CD4-positive, alpha-beta T cell treated with Interleukin-17A for 1 hour (primary cell): ENCODE data around the gene BLTP2.
A peak's percentile ranks its signal among the peaks of the same experiment; 100 is the strongest.
"Not testable (repeated sequence)": the region's sequence is repeated elsewhere in the genome, so short reads cannot be mapped to it uniquely, and the experiment has no call there.

ENCODE experiments used
- DNase-seq: peaks from one replicate; pipeline ENCODE4 v3.0.0-alpha.2; 2020

The BLTP2 gene

GRCh38 chr17:28644787-28645575 is at the start of gene BLTP2:
TSS of gene BLTP2 (minus strand) at chr17:28645158. CDS start at chr17:28645056, 102 bp downstream.
- DNase-seq, result peak; percentile 96

GRCh38 chr17:28693869-28694268 is 48.9 kb upstream of the BLTP2 start:
- no peak for DNase-seq

GRCh38 chr17:28689011-28689410 is 44.1 kb upstream of the BLTP2 start:
- no peak for DNase-seq

GRCh38 chr17:28688481-28688880 is 43.5 kb upstream of the BLTP2 start:
- DNase-seq, result no peak

GRCh38 chr17:28686296-28686695 is 41.3 kb upstream of the BLTP2 start:
- no peak for DNase-seq

GRCh38 chr17:28685366-28685765 is 40.4 kb upstream of the BLTP2 start:
- DNase-seq, result no peak

- no peak for DNase-seq
Observed at GRCh38 chr17:28684963-28685362, 40.0 kb upstream of the BLTP2 start.

GRCh38 chr17:28682655-28683054 is 37.7 kb upstream of the BLTP2 start:
- no peak for DNase-seq

- DNase-seq, result peak; percentile 19
Observed at GRCh38 chr17:28675980-28676379, 31.0 kb upstream of the BLTP2 start.

- no peak for DNase-seq
Observed at GRCh38 chr17:28675490-28675889, 30.5 kb upstream of the BLTP2 start.

- DNase-seq, result no peak
Observed at GRCh38 chr17:28669918-28670317, 25.0 kb upstream of the BLTP2 start.

- no peak for DNase-seq
Observed at GRCh38 chr17:28667870-28668269, 22.9 kb upstream of the BLTP2 start.

- no peak for DNase-seq
Observed at GRCh38 chr17:28665994-28666393, 21.0 kb upstream of the BLTP2 start.

GRCh38 chr17:28663723-28664122 is 18.8 kb upstream of the BLTP2 start:
- no peak for DNase-seq

GRCh38 chr17:28662527-28662829 is 17.5 kb upstream of the BLTP2 start:
- DNase-seq, result no peak

- DNase-seq, result peak; percentile 93
Observed at GRCh38 chr17:28661635-28662526, 16.9 kb upstream of the BLTP2 start, which contains the start of the genes SDF2 and SUPT6H. TSS of gene SDF2 (minus strand) at chr17:28661906. CDS start at chr17:28661876, 30 bp downstream. TSS of gene SUPT6H (plus strand) at chr17:28662205. CDS start at chr17:28673402, 11,197 bp downstream.

GRCh38 chr17:28659497-28659881 is 14.5 kb upstream of the BLTP2 start:
- not testable (repeated sequence) for DNase-seq

GRCh38 chr17:28658766-28659496 is 14.0 kb upstream of the BLTP2 start:
- DNase-seq, result not testable (repeated sequence)

GRCh38 chr17:28658342-28658741 is 13.4 kb upstream of the BLTP2 start:
- DNase-seq, result not testable (repeated sequence)

GRCh38 chr17:28657756-28658155 is 12.8 kb upstream of the BLTP2 start:
- DNase-seq, result no peak

- DNase-seq, result no peak
Observed at GRCh38 chr17:28655160-28655559, 10.2 kb upstream of the BLTP2 start.

- DNase-seq, result no peak
Observed at GRCh38 chr17:28648698-28649097, 3.7 kb upstream of the BLTP2 start.
